Transverse colon (tissue), 4 donors: ENCODE data around the gene LRRC8D. TPM values are rescaled to one million over a fixed set of nuclear protein-coding genes. Genes with fewer than 3 reads are reported as not detected.
"Not testable (repeated sequence)": the region's sequence is repeated elsewhere in the genome, so short reads cannot be mapped to it uniquely, and the experiment has no call there.

Source experiments
- DNase-seq: peaks from one replicate; pipeline ENCODE4 v3.0.0-alpha.2; 2019
- H3K27ac ChIP-seq, 4 donors: fragments of 200-600 bp; sonication (generic); 2 replicates each; pipeline ENCODE4 v1.5.1; 2016 to 2018; ENCODE audit warnings: inconsistent platforms in 4 of 4
- H3K27me3 ChIP-seq: fragments of 200-600 bp; sonication (generic); 2 replicates; pipeline ENCODE4 v1.5.1; 2017; ENCODE audit warnings: inconsistent platforms
- H3K36me3 ChIP-seq, 4 donors: fragments of 200-600 bp; sonication (generic); 2 replicates each; pipeline ENCODE4 v1.5.1; 2017 to 2019; ENCODE audit warnings: inconsistent platforms in 4 of 4
- H3K4me1 ChIP-seq, 4 donors: fragments of 200-600 bp; sonication (generic); 2 replicates each; pipeline ENCODE4 v1.5.1; 2017 to 2020; ENCODE audit warnings: inconsistent platforms in 4 of 4
- H3K4me3 ChIP-seq, 4 donors: fragments of 200-600 bp; sonication (generic); 1 replicate in 1 of 4; 2 replicates in 3 of 4; pipeline versions ENCODE4 v1.5.1 to v1.6.1; 2017 to 2019; ENCODE audit warnings: inconsistent platforms in 4 of 4
- H3K9me3 ChIP-seq, 2 donors: fragments of 200-600 bp; sonication (generic); 2 replicates each; pipeline ENCODE4 v1.5.1; 2017 to 2019; ENCODE audit warnings: inconsistent platforms in 2 of 2
- EP300 ChIP-seq: sonication (generic); formaldehyde crosslinking; IDR thresholded peaks from one replicate; pipeline ENCODE4 v1.6.1; 2017; ENCODE audit warnings: antibody characterized with exemption, low read depth
- POLR2A ChIP-seq: fragments of 450-650 bp; IDR thresholded peaks from one replicate; pipeline ENCODE4 v1.6.1; 2016; ENCODE audit warnings: antibody characterized with exemption, mild to moderate bottlenecking, moderate library complexity
- POLR2AphosphoS5 ChIP-seq, 3 donors: sonication (generic); formaldehyde crosslinking; IDR thresholded peaks; one replicate each; pipeline ENCODE4 v1.6.1; 2016; ENCODE audit warnings: antibody characterized with exemption in 3 of 3
- WGBS, 2 donors: methylation state at CpG; one replicate each; pipeline ENCODE4 v1.1.5; 2018; ENCODE audit warnings: low coverage in 1 of 2; 5-methylcytosine and 5-hydroxymethylcytosine counted together
- in situ Hi-C, 4 donors: fragments of 200-750 bp; cut with MboI; loops; one replicate each; pipeline versions ENCODE4 v1.15.0 to v1.15.1; 2017; ENCODE audit warnings: low sequenced_read_pairs in 3 of 4, low pct_ligation_motif_present in 1 of 4, low pct_unique_long_range_greater_than_20kb in 1 of 4
- intact Hi-C: fragments of 100-400 bp; cut with DNase I; formaldehyde crosslinking; loops from one replicate; pipeline ENCODE4 v1.15.1; 2023; ENCODE audit warnings: low total_unique reads
- total RNA-seq, 4 donors: library from RNA; depleted of rRNA; stranded (reverse); fragments of >200 nt; gene quantifications; one replicate each; pipeline ENCODE4 v1.1.0, GENCODE V29; 2016
- TF ChIP-seq, protein P1 (sequence below), 5 experiments: fragments of 200-600 bp in 3 of 5; fragments of 450-650 bp in 2 of 5; sonication (generic) in 3 of 5; IDR thresholded peaks; 1 replicate in 2 of 5; 2 replicates in 3 of 5; pipeline ENCODE4 v1.5.1; 2016 to 2017; ENCODE audit warnings: antibody characterized with exemption in 5 of 5, inconsistent platforms in 3 of 5, mild to moderate bottlenecking in 2 of 5, moderate library complexity in 1 of 5

LRRC8D gene
- total RNA-seq, 4 donors from 2014 or later: 8.2 to 81.5 (median 52.4) TPM

DNA sequence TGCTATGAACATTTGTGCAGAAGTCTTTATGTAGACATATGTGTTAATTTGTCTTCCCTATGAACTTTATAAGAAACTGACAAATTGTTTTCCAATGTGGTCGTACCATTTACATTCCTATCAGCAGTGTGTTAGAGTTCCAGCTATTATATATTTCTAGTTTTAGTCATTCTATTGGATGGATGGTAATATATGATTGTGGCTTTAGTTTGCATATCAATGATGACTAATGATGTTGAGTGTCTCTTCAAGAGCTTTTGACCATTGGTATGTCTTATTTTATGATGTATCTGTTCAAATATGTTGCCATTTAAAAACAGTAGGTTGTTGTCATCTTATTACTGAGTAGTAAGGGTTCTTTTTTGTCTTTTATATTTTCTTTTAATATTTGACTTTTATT is 157.9 kb downstream of the LRRC8D start:
- in situ Hi-C loops: loop anchor here in 3 of 4 donors (25.0 kb wide), 3 partner anchors 341 to 491 kb away; partner anchors contain the start of genes LRRC8B (in 1 of the 3) and LRRC8C (in 1 of the 3)
- WGBS, 2 donors: 90 to 91% methylated on average over 1 of the region's 1 CpG
- H3K27ac ChIP-seq: no peak overlapping the region
- intact Hi-C loops: no loop called here
- no peak overlapping the region for H3K4me3 ChIP-seq
- H3K9me3 ChIP-seq: no peaks in the 10 kb centered on the region
- H3K4me1 ChIP-seq: no peaks in the 10 kb centered on the region
- no peak for DNase-seq
- no peaks in the 10 kb centered on the region for H3K27me3 ChIP-seq
- TF ChIP-seq POLR2AphosphoS5 (IDR thresholded peaks at IDR 0.05): no peak
- TF ChIP-seq POLR2A: no peak
- TF ChIP-seq EP300: no peak
- TF ChIP-seq, protein P1, sequence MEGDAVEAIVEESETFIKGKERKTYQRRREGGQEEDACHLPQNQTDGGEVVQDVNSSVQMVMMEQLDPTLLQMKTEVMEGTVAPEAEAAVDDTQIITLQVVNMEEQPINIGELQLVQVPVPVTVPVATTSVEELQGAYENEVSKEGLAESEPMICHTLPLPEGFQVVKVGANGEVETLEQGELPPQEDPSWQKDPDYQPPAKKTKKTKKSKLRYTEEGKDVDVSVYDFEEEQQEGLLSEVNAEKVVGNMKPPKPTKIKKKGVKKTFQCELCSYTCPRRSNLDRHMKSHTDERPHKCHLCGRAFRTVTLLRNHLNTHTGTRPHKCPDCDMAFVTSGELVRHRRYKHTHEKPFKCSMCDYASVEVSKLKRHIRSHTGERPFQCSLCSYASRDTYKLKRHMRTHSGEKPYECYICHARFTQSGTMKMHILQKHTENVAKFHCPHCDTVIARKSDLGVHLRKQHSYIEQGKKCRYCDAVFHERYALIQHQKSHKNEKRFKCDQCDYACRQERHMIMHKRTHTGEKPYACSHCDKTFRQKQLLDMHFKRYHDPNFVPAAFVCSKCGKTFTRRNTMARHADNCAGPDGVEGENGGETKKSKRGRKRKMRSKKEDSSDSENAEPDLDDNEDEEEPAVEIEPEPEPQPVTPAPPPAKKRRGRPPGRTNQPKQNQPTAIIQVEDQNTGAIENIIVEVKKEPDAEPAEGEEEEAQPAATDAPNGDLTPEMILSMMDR (IDR thresholded peaks at IDR 0.05): no peak
- H3K36me3 ChIP-seq: no peaks in the 10 kb centered on the region

DNA sequence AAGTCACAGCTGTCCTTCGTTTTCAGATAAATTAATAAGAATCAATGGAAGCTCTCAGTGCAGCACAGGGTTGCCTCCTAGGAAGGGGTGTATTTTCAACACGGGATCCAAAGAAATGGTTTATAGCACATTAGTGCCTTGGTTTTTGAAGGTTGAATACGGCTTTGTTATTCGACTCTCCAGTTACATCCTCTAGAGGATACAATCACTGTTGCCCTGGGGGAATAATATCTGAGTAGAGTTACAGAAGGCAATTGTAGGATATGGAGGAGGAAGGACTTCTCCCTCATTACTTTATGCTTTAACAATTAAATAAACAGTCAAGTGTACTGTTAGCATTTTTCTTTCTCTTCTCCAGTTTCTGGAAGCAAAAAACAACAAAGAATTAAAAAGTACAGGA is 159.8 kb downstream of the LRRC8D start:
- WGBS, 2 donors: 70 to 74% methylated on average over 4 of the region's 4 CpGs
- intact Hi-C loops: loop anchor here (5.0 kb wide), 1 partner anchor 348 kb away; the partner anchor contains the start of gene LRRC8C
- TF ChIP-seq, protein P1 (IDR thresholded peaks at IDR 0.05): no peak
- no peak for TF ChIP-seq EP300
- no peak for TF ChIP-seq POLR2A
- no peak for TF ChIP-seq POLR2AphosphoS5 (IDR thresholded peaks at IDR 0.05)
- DNase-seq: no peak
- Histone ChIP-seq H3K4me3 (no peak overlapping the region), H3K36me3 (no peaks in the 10 kb centered on the region), H3K9me3 (no peaks in the 10 kb centered on the region), H3K27ac (no peak overlapping the region), H3K27me3 (no peaks in the 10 kb centered on the region), H3K4me1 (no peaks in the 10 kb centered on the region)
- in situ Hi-C loops: loop anchor here (10.0 to 25.0 kb wide), 4 partner anchors 176 to 493 kb away; partner anchors contain the start of genes LRRC8B (in 1 of the 4) and LRRC8C (in 1 of the 4)

DNA sequence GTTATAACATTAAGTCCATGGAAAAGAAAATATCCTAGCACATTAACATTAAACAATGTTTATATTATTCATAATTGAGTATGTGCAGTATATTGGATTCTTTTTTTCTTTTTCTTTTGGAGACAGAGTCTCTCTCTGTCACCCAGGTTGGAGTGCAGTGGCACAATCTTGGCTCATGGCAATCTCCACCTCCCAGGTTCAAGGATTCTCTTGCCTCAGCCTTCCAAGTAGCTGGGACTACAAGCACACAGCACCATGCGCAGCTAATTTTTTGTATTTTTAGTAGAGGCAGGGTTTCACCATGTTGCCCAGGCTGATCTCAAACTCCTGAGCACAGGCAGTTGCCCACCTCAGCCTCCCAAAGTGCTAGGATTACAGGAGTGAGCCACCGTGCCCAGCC is 162.0 kb downstream of the LRRC8D start:
- intact Hi-C loops (loop anchor here (5.0 kb wide), 1 partner anchor 351 kb away; the partner anchor contains the start of gene LRRC8C), in situ Hi-C loops (loop anchor here (10.0 to 25.0 kb wide), 4 partner anchors 178 to 496 kb away; partner anchors contain the start of genes LRRC8B (in 1 of the 4) and LRRC8C (in 1 of the 4))
- not testable (repeated sequence) for H3K27ac ChIP-seq, DNase-seq, H3K9me3 ChIP-seq, H3K36me3 ChIP-seq, H3K27me3 ChIP-seq, H3K4me3 ChIP-seq
- 75 to 89% methylated on average over 1 to 2 of the region's 2 CpGs for WGBS, 2 donors
- peaks cover 0 to 12% (median 1%) of the 10 kb centered on the region in 4 donors for H3K4me1 ChIP-seq

DNA sequence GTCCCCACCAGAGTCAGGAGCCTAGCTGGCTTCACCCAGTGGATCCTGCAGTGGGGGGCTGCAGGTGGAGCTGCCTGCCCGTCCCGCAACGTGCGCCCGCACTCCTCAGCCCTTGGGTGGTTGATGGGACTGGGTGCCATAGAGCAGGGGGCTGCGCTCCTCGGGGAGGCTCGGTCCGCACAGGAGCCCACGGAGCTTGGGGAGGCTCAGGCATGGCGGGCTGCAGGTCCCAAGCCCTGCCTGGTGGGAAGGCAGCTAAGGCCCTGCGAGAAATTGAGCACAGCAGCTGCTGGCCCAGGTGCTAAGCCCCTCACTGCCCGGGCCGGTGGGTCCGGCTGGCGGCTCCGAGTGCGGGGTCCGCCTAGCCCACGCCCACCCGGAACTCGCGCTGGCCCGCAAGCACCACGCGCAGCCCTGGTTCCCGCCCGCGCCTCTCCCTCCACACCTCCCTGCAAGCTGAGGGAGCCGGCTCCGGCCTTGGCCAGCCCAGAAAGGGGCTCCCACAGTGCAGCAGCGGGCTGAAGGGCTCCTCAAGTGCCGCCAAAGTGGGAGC is 163.8 kb downstream of the LRRC8D start:
- peaks cover 0 to 25% (median 9%) of the 10 kb centered on the region in 4 donors for H3K4me1 ChIP-seq
- WGBS, 2 donors: 98 to 100% methylated on average over 1 to 27 of the region's 33 CpGs
- DNase-seq, H3K4me3 ChIP-seq, H3K27ac ChIP-seq, H3K36me3 ChIP-seq, H3K9me3 ChIP-seq, H3K27me3 ChIP-seq: not testable (repeated sequence)
- intact Hi-C loops (loop anchor here (5.0 kb wide), 1 partner anchor 352 kb away; the partner anchor contains the start of gene LRRC8C), in situ Hi-C loops (loop anchor here (5.0 to 25.0 kb wide), 5 partner anchors 177 to 497 kb away; partner anchors contain the start of genes LRRC8B (in 1 of the 4) and LRRC8C (in 1 of the 4))

DNA sequence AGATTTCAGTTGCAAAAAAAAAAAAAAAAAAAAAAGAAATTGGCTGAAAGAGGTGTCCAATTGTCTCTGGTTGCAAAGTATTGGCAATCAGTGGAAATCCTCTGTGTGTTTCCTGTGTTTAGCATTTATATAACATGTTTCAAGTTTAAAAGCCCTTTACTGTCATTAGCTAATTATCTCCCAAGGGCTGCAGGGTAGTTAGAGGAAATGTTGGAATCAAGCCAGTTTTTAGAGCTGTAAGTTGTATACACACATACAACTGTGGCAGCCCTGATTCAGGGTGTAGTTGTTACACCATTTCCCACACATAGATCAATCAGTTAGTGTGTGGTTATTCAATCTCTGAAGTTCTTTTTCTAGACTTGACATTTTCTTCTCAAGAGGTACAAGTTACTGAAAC is 165.2 kb downstream of the LRRC8D start:
- no peaks in the 10 kb centered on the region for H3K9me3 ChIP-seq
- no peak overlapping the region for H3K4me3 ChIP-seq
- H3K36me3 ChIP-seq: no peaks in the 10 kb centered on the region
- no peak overlapping the region for H3K27ac ChIP-seq
- H3K4me1 ChIP-seq: peaks cover 0 to 35% (median 13%) of the 10 kb centered on the region in 4 donors
- DNase-seq: no peak
- intact Hi-C loops (loop anchor here (2.0 kb wide), 1 partner anchor 181 kb away; no protein-coding TSS in a partner anchor), in situ Hi-C loops (loop anchor here (5.0 to 25.0 kb wide), 5 partner anchors 179 to 499 kb away; partner anchors contain the start of genes LRRC8B (in 1 of the 4) and LRRC8C (in 1 of the 4))
- TF ChIP-seq EP300 (no peak), POLR2AphosphoS5 (IDR thresholded peaks at IDR 0.05) (no peak), POLR2A (no peak)
- TF ChIP-seq, protein P1 (IDR thresholded peaks at IDR 0.05): no peak
- H3K27me3 ChIP-seq: no peaks in the 10 kb centered on the region
